DND-41 (cell line): ENCODE data around the gene PTPRN.

Experiments
- ATAC-seq: fragments of 200-7000 bp; cut with Tn5 transposase; 3 replicates; pipeline ENCODE4 v1.9.1; 2021; ENCODE audit warnings: low read depth; ENCODE audit not compliant: insufficient read depth
- DNase-seq: peaks from one replicate; pipeline ENCODE4 v3.0.0-alpha.2; 2020
- H2AFZ ChIP-seq: 2 replicates; pipeline ENCODE4 v1.6.0; 2012; ENCODE audit warnings: low read depth, low read length
- H3K27ac ChIP-seq: 2 replicates; pipeline ENCODE4 v1.5.1; 2012; ENCODE audit warnings: low read length, inconsistent platforms
- H3K27me3 ChIP-seq: fragments of 200-600 bp; sonication (generic); 2 replicates; pipeline ENCODE4 v1.6.0; 2012; ENCODE audit warnings: low read length, mild to moderate bottlenecking, inconsistent platforms; ENCODE audit not compliant: insufficient read depth, poor library complexity
- H3K36me3 ChIP-seq: 2 replicates; pipeline ENCODE4 v1.5.1; 2012; ENCODE audit warnings: low read length, inconsistent platforms; ENCODE audit not compliant: insufficient read depth
- H3K4me1 ChIP-seq: 2 replicates; pipeline ENCODE4 v1.5.1; 2012; ENCODE audit warnings: mild to moderate bottlenecking, low read length; ENCODE audit not compliant: insufficient read depth
- H3K4me2 ChIP-seq: 2 replicates; pipeline ENCODE4 v1.6.0; 2012; ENCODE audit warnings: mild to moderate bottlenecking, moderate library complexity, low read length, inconsistent platforms; ENCODE audit not compliant: insufficient read depth
- H3K4me3 ChIP-seq, 2 experiments: fragments of 200-600 bp in 1 of 2; shearing (Covaris generic) in 1 of 2; 2 replicates each; pipeline ENCODE4 v1.5.1; 2012 to 2016; ENCODE audit warnings: inconsistent platforms in 2 of 2, low read length in 2 of 2, mild to moderate bottlenecking in 2 of 2, low read depth in 1 of 2, moderate library complexity in 1 of 2
- H3K79me2 ChIP-seq: 2 replicates; pipeline ENCODE4 v1.6.0; 2012; ENCODE audit warnings: low read length, inconsistent platforms; ENCODE audit not compliant: insufficient read depth
- H3K9ac ChIP-seq: 2 replicates; pipeline ENCODE4 v1.6.0; 2012; ENCODE audit warnings: low read depth, mild to moderate bottlenecking, inconsistent platforms, low read length, moderate library complexity
- H3K9me3 ChIP-seq: 2 replicates; pipeline ENCODE4 v1.5.1; 2012; ENCODE audit warnings: low read length, moderate library complexity, mild to moderate bottlenecking, inconsistent platforms; ENCODE audit not compliant: insufficient read depth, severe bottlenecking
- H4K20me1 ChIP-seq: 2 replicates; pipeline ENCODE4 v1.6.0; 2012; ENCODE audit warnings: low read length; ENCODE audit not compliant: insufficient read depth
- EZH2 ChIP-seq: IDR thresholded peaks from 3 replicates; pipeline ENCODE4 v1.6.1; 2012; ENCODE audit warnings: borderline replicate concordance, low read depth, mild to moderate bottlenecking, moderate library complexity, low read length, inconsistent platforms; ENCODE audit not compliant: severe bottlenecking
- TF ChIP-seq, protein P1 (sequence below): IDR thresholded peaks from 2 replicates; pipeline ENCODE4 v1.5.1; 2012; ENCODE audit warnings: borderline replicate concordance, low read length, moderate library complexity, mild to moderate bottlenecking; ENCODE audit not compliant: poor library complexity, severe bottlenecking; ENCODE audit errors: extremely low read depth

PTPRN gene

DNA sequence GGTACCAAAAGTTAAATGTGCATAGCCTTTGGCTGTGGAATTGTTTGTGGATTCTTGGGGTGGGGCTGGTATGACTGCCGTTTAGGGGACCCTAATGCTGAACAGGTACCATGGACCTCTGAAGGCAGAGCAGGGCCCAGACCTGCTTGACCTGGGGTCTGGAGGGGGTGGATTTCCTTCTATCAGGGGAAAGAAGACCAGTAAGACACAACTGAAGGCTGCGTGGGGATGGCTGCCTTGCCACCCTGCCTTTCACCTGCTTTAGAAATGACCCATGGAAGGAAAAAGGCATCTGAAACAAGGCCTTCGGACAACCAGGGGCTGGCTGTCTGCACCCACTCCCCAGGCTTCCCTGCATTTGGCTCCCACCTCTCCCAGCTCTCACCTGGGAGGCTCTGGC, 41.0 kb upstream of the PTPRN start:
- Histone ChIP-seq H3K27ac (no peak overlapping the region), H3K36me3 (no peaks in the 10 kb centered on the region), H3K9me3 (no peaks in the 10 kb centered on the region), H3K9ac (no peak overlapping the region), H3K79me2 (no peaks in the 10 kb centered on the region), H3K4me2 (no peak overlapping the region), H4K20me1 (no peaks in the 10 kb centered on the region; the same call in 1 of the 2 replicates), H3K4me3 (no peak overlapping the region), H2AFZ (no peak overlapping the region), H3K27me3 (no peaks in the 10 kb centered on the region), H3K4me1 (no peaks in the 10 kb centered on the region)
- no peak for TF ChIP-seq EZH2
- TF ChIP-seq, protein P1, sequence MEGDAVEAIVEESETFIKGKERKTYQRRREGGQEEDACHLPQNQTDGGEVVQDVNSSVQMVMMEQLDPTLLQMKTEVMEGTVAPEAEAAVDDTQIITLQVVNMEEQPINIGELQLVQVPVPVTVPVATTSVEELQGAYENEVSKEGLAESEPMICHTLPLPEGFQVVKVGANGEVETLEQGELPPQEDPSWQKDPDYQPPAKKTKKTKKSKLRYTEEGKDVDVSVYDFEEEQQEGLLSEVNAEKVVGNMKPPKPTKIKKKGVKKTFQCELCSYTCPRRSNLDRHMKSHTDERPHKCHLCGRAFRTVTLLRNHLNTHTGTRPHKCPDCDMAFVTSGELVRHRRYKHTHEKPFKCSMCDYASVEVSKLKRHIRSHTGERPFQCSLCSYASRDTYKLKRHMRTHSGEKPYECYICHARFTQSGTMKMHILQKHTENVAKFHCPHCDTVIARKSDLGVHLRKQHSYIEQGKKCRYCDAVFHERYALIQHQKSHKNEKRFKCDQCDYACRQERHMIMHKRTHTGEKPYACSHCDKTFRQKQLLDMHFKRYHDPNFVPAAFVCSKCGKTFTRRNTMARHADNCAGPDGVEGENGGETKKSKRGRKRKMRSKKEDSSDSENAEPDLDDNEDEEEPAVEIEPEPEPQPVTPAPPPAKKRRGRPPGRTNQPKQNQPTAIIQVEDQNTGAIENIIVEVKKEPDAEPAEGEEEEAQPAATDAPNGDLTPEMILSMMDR: no peak
- DNase-seq (no peak), ATAC-seq (no peak)

DNA sequence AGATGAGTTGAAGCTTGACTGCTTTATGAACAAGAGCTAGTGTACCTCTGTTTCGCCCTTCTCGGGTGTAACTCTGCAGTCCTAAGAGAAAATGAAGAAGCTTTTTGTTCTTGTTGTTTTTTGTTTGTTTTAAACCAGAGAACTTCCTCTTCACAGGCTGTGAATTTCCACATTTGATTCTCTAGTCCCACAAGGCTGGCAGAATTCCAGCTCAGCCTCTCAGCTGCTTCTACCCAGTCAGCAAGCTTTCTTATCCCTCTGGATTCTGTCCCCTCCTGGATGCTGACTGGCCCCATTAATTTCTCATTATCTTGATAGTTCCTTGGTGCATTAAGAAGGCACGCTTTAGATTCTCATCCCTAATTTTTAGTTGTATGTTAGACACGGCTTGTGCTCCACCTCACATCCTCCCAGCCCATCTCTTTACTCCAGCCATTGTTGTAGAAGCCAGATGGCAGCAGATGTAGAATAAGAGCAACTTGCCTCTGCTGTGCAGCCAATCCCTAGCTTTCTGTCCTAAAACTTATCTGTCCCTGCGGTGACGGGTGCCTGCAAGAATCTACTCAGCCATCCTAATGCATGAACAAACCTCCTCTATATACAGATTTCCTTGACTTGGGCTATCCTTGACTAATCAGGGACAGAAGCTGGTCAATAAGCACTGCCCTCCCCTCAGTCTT, 35.7 kb upstream of the PTPRN start:
- no peak for ATAC-seq
- Histone ChIP-seq H3K9ac (no peak overlapping the region), H3K79me2 (no peaks in the 10 kb centered on the region), H4K20me1 (no peaks in the 10 kb centered on the region), H3K27ac (no peak overlapping the region), H3K27me3 (no peaks in the 10 kb centered on the region), H2AFZ (no peak overlapping the region), H3K9me3 (no peaks in the 10 kb centered on the region), H3K4me3 (no peak overlapping the region), H3K36me3 (no peaks in the 10 kb centered on the region), H3K4me2 (no peak overlapping the region), H3K4me1 (no peaks in the 10 kb centered on the region)
- TF ChIP-seq, protein P1: no peak
- no peak for TF ChIP-seq EZH2
- no peak for DNase-seq

DNA sequence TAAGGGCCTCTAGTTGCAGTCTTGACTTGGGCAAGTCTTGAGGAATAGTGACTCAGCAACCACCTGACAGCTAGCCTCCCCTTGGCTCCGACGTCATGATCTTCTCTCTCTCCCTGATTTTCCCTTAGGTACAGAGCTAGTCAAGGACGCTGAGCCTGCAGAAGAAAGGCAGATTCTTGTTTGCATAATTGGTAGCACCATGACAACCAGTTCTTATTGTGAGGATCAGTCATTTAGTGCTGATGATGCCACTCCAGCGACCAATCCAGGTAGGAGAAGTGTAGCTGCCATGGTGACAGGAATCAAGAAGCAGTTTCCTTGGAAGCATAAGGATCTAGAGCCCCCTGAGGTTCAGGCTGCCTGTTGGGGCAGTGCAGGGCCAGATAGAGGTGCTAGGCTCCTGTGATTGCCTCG, 26.2 kb upstream of the PTPRN start:
- no peaks in the 10 kb centered on the region for H3K4me1 ChIP-seq
- no peaks in the 10 kb centered on the region for H3K79me2 ChIP-seq
- no peak overlapping the region for H3K4me3 ChIP-seq
- no peak overlapping the region for H3K4me2 ChIP-seq
- TF ChIP-seq, protein P1: no peak
- no peak for TF ChIP-seq EZH2
- H3K36me3 ChIP-seq: no peaks in the 10 kb centered on the region
- no peak for DNase-seq
- no peaks in the 10 kb centered on the region for H3K27me3 ChIP-seq
- H3K9me3 ChIP-seq: no peaks in the 10 kb centered on the region
- no peaks in the 10 kb centered on the region for H4K20me1 ChIP-seq
- no peak overlapping the region for H2AFZ ChIP-seq
- H3K9ac ChIP-seq: no peak overlapping the region
- ATAC-seq: no peak
- no peak overlapping the region for H3K27ac ChIP-seq
